HepG2 (cell line): ENCODE results near the gene NTM. TPM values are rescaled to one million over a fixed set of nuclear protein-coding genes. Genes with fewer than 3 reads are reported as not detected.

ENCODE experiments used
- ATAC-seq: fragments of 200-7000 bp; cut with Tn5 transposase; 3 replicates; pipeline ENCODE4 v1.9.1; 2020; ENCODE audit warnings: mild to moderate bottlenecking, moderate library complexity
- BruUV-seq: library from RNA; stranded (reverse); fragments of 400-500 nt; replicated peaks from 2 replicates; lab custom pipeline; 2021; lab: Mats Ljungman, UMichigan
- CTCF ChIA-PET: fragments of 300-600 bp; formaldehyde crosslinking; extraction: SDS; loops from one replicate; lab custom pipeline; 2021; ENCODE audit warnings: low total read pairs, inconsistent platforms, low intra/inter-chr PET ratio; lab: Yijun Ruan, JAX
- POLR2A ChIA-PET: fragments of 350-600 bp; sonication (Branson Sonifier 250); formaldehyde crosslinking; loops from one replicate; lab custom pipeline; 2020; ENCODE audit warnings: antibody characterized with exemption, inconsistent platforms; lab: Yijun Ruan, JAX
- DNase-seq: peaks from one replicate; pipeline ENCODE4 v3.0.0-alpha.2; 2015; ENCODE audit warnings: low spot score
- FAIRE-seq: peaks from 3 replicates; lab custom pipeline; 2011; peaks lifted over from hg19 to GRCh38; lab: Jason Lieb, UNC
- H2AFZ ChIP-seq: one replicate; pipeline ENCODE4 v1.6.1; 2011; ENCODE audit warnings: low read length, inconsistent platforms
- H3K27ac ChIP-seq: fragments of 300-600 bp; 3 replicates; pipeline ENCODE4 v1.8.0; 2011; ENCODE audit warnings: mixed run types, mild to moderate bottlenecking, mixed read lengths, low read length, inconsistent platforms; ENCODE audit not compliant: insufficient read depth; ENCODE audit errors: extremely low read length
- H3K27me3 ChIP-seq, 2 experiments: fragments of 200-600 bp in 1 of 2; 2 replicates in 1 of 2; 3 replicates in 1 of 2; pipeline versions ENCODE4 v1.6.0 to v1.8.0; 2011; ENCODE audit warnings: low read length in 2 of 2, mild to moderate bottlenecking in 2 of 2, moderate library complexity in 2 of 2, inconsistent platforms in 1 of 2; ENCODE audit not compliant: insufficient read depth in 2 of 2, control insufficient read depth in 1 of 2
- H3K36me3 ChIP-seq, 2 experiments: fragments of 200-600 bp in 1 of 2; replicated peaks in 1 of 2; 2 replicates in 1 of 2; 3 replicates in 1 of 2; pipeline versions ENCODE4 v1.5.1 to v1.8.0; 2011; ENCODE audit warnings: low read length in 2 of 2, inconsistent platforms in 1 of 2; ENCODE audit not compliant: insufficient read depth in 2 of 2, control insufficient read depth in 1 of 2
- H3K4me1 ChIP-seq: 2 replicates; pipeline ENCODE4 v1.5.1; 2012; ENCODE audit warnings: low read length, inconsistent platforms; ENCODE audit not compliant: insufficient read depth
- H3K4me2 ChIP-seq: 2 replicates; pipeline ENCODE4 v1.6.0; 2011; ENCODE audit warnings: low read depth, low read length, inconsistent platforms
- H3K4me3 ChIP-seq, 3 experiments: fragments of 200-600 bp in 1 of 3; sonication (generic), shearing (Covaris generic) in 1 of 3; replicated peaks in 1 of 3; 2 replicates each; pipeline ENCODE4 v1.5.1; 2011 to 2016; ENCODE audit warnings: low read length in 3 of 3, inconsistent platforms in 2 of 3, low read depth in 2 of 3, mild to moderate bottlenecking in 2 of 3, control low read depth in 1 of 3, mixed read lengths in 1 of 3; ENCODE audit not compliant: insufficient read depth in 1 of 3
- H3K79me2 ChIP-seq: one replicate; pipeline ENCODE4 v1.6.1; 2011; ENCODE audit warnings: low read length, inconsistent platforms; ENCODE audit not compliant: insufficient read depth
- H3K9ac ChIP-seq: 2 replicates; pipeline ENCODE4 v1.6.0; 2011; ENCODE audit warnings: mild to moderate bottlenecking, low read depth, low read length, inconsistent platforms; ENCODE audit not compliant: insufficient read depth
- H3K9me3 ChIP-seq: 2 replicates; pipeline ENCODE4 v1.5.1; 2012; ENCODE audit warnings: mild to moderate bottlenecking, low read length
- H4K20me1 ChIP-seq: 2 replicates; pipeline ENCODE4 v1.6.0; 2011; ENCODE audit warnings: inconsistent platforms, mild to moderate bottlenecking, low read length, moderate library complexity; ENCODE audit not compliant: insufficient read depth
- FOXM1 ChIP-seq: sonication (generic); formaldehyde crosslinking; IDR thresholded peaks from 2 replicates; pipeline ENCODE4 v1.5.0; 2020; ENCODE audit warnings: missing genetic modification reagents
- HHEX ChIP-seq: IDR thresholded peaks from 2 replicates; pipeline ENCODE4 v1.6.1; 2016; ENCODE audit warnings: control low read depth
- HOXA7 ChIP-seq: sonication (generic); formaldehyde crosslinking; IDR thresholded peaks from 2 replicates; pipeline ENCODE4 v1.8.1; 2022; ENCODE audit warnings: mild to moderate bottlenecking, missing genetic modification reagents, moderate library complexity
- POGK ChIP-seq: sonication (generic); formaldehyde crosslinking; conservative IDR thresholded peaks from 2 replicates; pipeline ENCODE4 v1.8.0; 2022; ENCODE audit warnings: mild to moderate bottlenecking, moderate library complexity, missing genetic modification reagents
- RAD21 ChIP-seq: fragments of 450-650 bp; formaldehyde crosslinking; IDR thresholded peaks from 2 replicates; pipeline ENCODE4 v1.5.0; 2020; ENCODE audit warnings: mild to moderate bottlenecking
- TRIM24 ChIP-seq: sonication (generic); formaldehyde crosslinking; IDR thresholded peaks from 2 replicates; pipeline ENCODE4 v1.8.0; 2022; ENCODE audit warnings: mild to moderate bottlenecking, missing genetic modification reagents
- ZNF768 ChIP-seq: sonication (generic); formaldehyde crosslinking; IDR thresholded peaks from 2 replicates; pipeline ENCODE4 v1.4.0; 2020; ENCODE audit warnings: missing genetic modification reagents
- ZNF784 ChIP-seq: sonication (generic); formaldehyde crosslinking; IDR thresholded peaks from 2 replicates; pipeline ENCODE4 v1.5.1; 2020; ENCODE audit warnings: missing genetic modification reagents, mild to moderate bottlenecking, borderline replicate concordance
- ZNF839 ChIP-seq: sonication (generic); formaldehyde crosslinking; IDR thresholded peaks from 2 replicates; pipeline ENCODE4 v1.4.0; 2020; ENCODE audit warnings: missing genetic modification reagents, mild to moderate bottlenecking, borderline replicate concordance
- WGBS: methylation state at CpG from one replicate; pipeline ENCODE4 v1.1.6; 2017; ENCODE audit warnings: low lambda C conversion rate; 5-methylcytosine and 5-hydroxymethylcytosine counted together
- in situ Hi-C: cut with HindIII; loops from 2 replicates; pipeline ENCODE4 v1.10.0; 2017; ENCODE audit warnings: low pct_unique_long_range_greater_than_20kb; ENCODE audit not compliant: extremely low pct_ligation_motif_present
- intact Hi-C: fragments of 100-400 bp; cut with micrococcal nuclease; formaldehyde crosslinking; loops from one replicate; pipeline ENCODE4 v1.10.0; 2022; ENCODE audit not compliant: unreplicated experiment
- polyA plus RNA-seq, 8 experiments: library from polyadenylated mRNA; depleted of rRNA in 3 of 8; stranded (reverse) in 7 of 8; unstranded in 1 of 8; fragments of >200 nt; fragmentation: Illumina TruSeq in 4 of 8; extraction: Trizol in 4 of 8; gene quantifications; 2 replicates each; pipeline versions ENCODE4 v1.2.1 to v1.2.3, GENCODE V29; 2011 to 2016; ENCODE audit warnings: low read depth in 4 of 8, missing spikeins in 1 of 8, mixed read lengths in 1 of 8; ENCODE audit not compliant: insufficient read depth in 1 of 8
- total RNA-seq, 5 experiments: library from RNA; depleted of rRNA; stranded (reverse); fragments of >200 nt; fragmentation: Illumina TruSeq; extraction: Trizol; gene quantifications; 2 replicates each; pipeline ENCODE4 v1.2.3, GENCODE V29; 2016; ENCODE audit warnings: low read depth in 1 of 5
- TF ChIP-seq, protein P1 (sequence below): sonication (generic); formaldehyde crosslinking; IDR thresholded peaks from 2 replicates; pipeline ENCODE4 v1.4.0; 2020; ENCODE audit warnings: mild to moderate bottlenecking, missing genetic modification reagents
- TF ChIP-seq, protein P2 (sequence below): sonication (generic); formaldehyde crosslinking; IDR thresholded peaks from 2 replicates; pipeline ENCODE4 v1.4.0; 2020; ENCODE audit warnings: mild to moderate bottlenecking, low read depth, missing genetic modification reagents
- TF ChIP-seq, protein P3 (sequence below): sonication (generic); formaldehyde crosslinking; IDR thresholded peaks from 2 replicates; pipeline ENCODE4 v1.5.0; 2020; ENCODE audit warnings: mild to moderate bottlenecking, missing genetic modification reagents, borderline replicate concordance
- TF ChIP-seq, protein P4 (sequence below): sonication (generic); formaldehyde crosslinking; conservative IDR thresholded peaks from 2 replicates; pipeline ENCODE4 v1.8.1; 2023; ENCODE audit warnings: missing genetic modification reagents

Gene NTM
- total and polyA plus RNA-seq, 2 of the 13 experiments (the other 11 are each of a cell fraction or from before 2014, with no cell fraction given), result not detected

- FAIRE-seq (no peak), ATAC-seq (no peak), DNase-seq (no peak)
- H2AFZ ChIP-seq, result no peak overlapping the region
- H3K79me2 ChIP-seq, result no peaks in the 10 kb centered on the region
- no TSS peak for BruUV-seq
- intact Hi-C loops (no loop called here), in situ Hi-C loops (no loop called here)
- no peak overlapping the region for H3K4me3 ChIP-seq
- H3K4me2 ChIP-seq, result no peak overlapping the region
- ChIA-PET POLR2A (no interaction called here), CTCF (no interaction called here)
- H3K27me3 ChIP-seq, result peaks cover 0 to 3% of the 10 kb centered on the region in 2 experiments; a peak in 1 of 5 replicates
- no peaks in the 10 kb centered on the region for H4K20me1 ChIP-seq
- no peak overlapping the region for H3K9ac ChIP-seq
- no peaks in the 10 kb centered on the region for H3K36me3 ChIP-seq
- 3% methylated on average over 11 of the region's 13 CpGs for WGBS
- H3K9me3 ChIP-seq, result no peaks in the 10 kb centered on the region
- no peak overlapping the region for H3K27ac ChIP-seq
- H3K4me1 ChIP-seq, result no peaks in the 10 kb centered on the region
- TF ChIP-seq HHEX, result no peak
- TF ChIP-seq, protein P1, sequence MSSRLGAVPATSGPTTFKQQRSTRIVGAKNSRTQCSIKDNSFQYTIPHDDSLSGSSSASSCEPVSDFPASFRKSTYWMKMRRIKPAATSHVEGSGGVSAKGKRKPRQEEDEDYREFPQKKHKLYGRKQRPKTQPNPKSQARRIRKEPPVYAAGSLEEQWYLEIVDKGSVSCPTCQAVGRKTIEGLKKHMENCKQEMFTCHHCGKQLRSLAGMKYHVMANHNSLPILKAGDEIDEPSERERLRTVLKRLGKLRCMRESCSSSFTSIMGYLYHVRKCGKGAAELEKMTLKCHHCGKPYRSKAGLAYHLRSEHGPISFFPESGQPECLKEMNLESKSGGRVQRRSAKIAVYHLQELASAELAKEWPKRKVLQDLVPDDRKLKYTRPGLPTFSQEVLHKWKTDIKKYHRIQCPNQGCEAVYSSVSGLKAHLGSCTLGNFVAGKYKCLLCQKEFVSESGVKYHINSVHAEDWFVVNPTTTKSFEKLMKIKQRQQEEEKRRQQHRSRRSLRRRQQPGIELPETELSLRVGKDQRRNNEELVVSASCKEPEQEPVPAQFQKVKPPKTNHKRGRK (CRISPR knock-in tag), result no peak
- TF ChIP-seq, protein P2, sequence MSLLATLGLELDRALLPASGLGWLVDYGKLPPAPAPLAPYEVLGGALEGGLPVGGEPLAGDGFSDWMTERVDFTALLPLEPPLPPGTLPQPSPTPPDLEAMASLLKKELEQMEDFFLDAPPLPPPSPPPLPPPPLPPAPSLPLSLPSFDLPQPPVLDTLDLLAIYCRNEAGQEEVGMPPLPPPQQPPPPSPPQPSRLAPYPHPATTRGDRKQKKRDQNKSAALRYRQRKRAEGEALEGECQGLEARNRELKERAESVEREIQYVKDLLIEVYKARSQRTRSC (CRISPR knock-in tag), result no peak
- TF ChIP-seq POGK, result no peak
- TF ChIP-seq FOXM1 (CRISPR knock-in tag), result no peak
- no peak for TF ChIP-seq HOXA7 (CRISPR knock-in tag)
- TF ChIP-seq ZNF839, result no peak
- TF ChIP-seq RAD21 (CRISPR knock-in tag), result no peak
- TF ChIP-seq, protein P3, sequence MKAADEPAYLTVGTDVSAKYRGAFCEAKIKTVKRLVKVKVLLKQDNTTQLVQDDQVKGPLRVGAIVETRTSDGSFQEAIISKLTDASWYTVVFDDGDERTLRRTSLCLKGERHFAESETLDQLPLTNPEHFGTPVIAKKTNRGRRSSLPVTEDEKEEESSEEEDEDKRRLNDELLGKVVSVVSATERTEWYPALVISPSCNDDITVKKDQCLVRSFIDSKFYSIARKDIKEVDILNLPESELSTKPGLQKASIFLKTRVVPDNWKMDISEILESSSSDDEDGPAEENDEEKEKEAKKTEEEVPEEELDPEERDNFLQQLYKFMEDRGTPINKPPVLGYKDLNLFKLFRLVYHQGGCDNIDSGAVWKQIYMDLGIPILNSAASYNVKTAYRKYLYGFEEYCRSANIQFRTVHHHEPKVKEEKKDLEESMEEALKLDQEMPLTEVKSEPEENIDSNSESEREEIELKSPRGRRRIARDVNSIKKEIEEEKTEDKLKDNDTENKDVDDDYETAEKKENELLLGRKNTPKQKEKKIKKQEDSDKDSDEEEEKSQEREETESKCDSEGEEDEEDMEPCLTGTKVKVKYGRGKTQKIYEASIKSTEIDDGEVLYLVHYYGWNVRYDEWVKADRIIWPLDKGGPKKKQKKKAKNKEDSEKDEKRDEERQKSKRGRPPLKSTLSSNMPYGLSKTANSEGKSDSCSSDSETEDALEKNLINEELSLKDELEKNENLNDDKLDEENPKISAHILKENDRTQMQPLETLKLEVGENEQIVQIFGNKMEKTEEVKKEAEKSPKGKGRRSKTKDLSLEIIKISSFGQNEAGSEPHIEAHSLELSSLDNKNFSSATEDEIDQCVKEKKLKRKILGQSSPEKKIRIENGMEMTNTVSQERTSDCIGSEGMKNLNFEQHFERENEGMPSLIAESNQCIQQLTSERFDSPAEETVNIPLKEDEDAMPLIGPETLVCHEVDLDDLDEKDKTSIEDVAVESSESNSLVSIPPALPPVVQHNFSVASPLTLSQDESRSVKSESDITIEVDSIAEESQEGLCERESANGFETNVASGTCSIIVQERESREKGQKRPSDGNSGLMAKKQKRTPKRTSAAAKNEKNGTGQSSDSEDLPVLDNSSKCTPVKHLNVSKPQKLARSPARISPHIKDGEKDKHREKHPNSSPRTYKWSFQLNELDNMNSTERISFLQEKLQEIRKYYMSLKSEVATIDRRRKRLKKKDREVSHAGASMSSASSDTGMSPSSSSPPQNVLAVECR (CRISPR knock-in tag), result no peak
- no peak for TF ChIP-seq ZNF784 (CRISPR knock-in tag)
- TF ChIP-seq, protein P4, sequence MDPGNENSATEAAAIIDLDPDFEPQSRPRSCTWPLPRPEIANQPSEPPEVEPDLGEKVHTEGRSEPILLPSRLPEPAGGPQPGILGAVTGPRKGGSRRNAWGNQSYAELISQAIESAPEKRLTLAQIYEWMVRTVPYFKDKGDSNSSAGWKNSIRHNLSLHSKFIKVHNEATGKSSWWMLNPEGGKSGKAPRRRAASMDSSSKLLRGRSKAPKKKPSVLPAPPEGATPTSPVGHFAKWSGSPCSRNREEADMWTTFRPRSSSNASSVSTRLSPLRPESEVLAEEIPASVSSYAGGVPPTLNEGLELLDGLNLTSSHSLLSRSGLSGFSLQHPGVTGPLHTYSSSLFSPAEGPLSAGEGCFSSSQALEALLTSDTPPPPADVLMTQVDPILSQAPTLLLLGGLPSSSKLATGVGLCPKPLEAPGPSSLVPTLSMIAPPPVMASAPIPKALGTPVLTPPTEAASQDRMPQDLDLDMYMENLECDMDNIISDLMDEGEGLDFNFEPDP (CRISPR knock-in tag), result no peak
- no peak for TF ChIP-seq TRIM24
- no peak for TF ChIP-seq ZNF768 (CRISPR knock-in tag)
Observed at GRCh38 chr11:131932584-131933325, 562.3 kb downstream of the NTM start.
